ENCODE results near the gene CADM4. TPM values are rescaled to one million over a fixed set of nuclear protein-coding genes. Genes with fewer than 3 reads are reported as not detected.

CADM4 gene
- total RNA-seq, 1 donor from 2014 or later = 8.8 TPM

- no peaks in the 10 kb centered on the region for H3K36me3 Mint-ChIP-seq (ENCODE audit: unreplicated experiment)
- no peak overlapping the region for H3K27ac Mint-ChIP-seq (ENCODE audit: unreplicated experiment)
- no peaks in the 10 kb centered on the region for H3K4me1 Mint-ChIP-seq (ENCODE audit: unreplicated experiment)
- no peak for DNase-seq (ENCODE audit: extremely low spot score, unreplicated experiment)
- no peaks in the 10 kb centered on the region for H3K9me3 Mint-ChIP-seq (ENCODE audit: unreplicated experiment)
- no peak for TF ChIP-seq CTCF (IDR thresholded peaks at IDR 0.05)
- H3K27me3 Mint-ChIP-seq (ENCODE audit: unreplicated experiment) = peaks cover under 1% of the 10 kb centered on the region
- no peak overlapping the region for H3K4me3 Mint-ChIP-seq (ENCODE audit: unreplicated experiment)
These were observed 12.8 kb downstream of the CADM4 start for GRCh38 chr19:43626838-43627237.

- TF ChIP-seq CTCF (IDR thresholded peaks at IDR 0.05) = no peak
- no peaks in the 10 kb centered on the region for H3K9me3 Mint-ChIP-seq (ENCODE audit: unreplicated experiment)
- DNase-seq (ENCODE audit: extremely low spot score, unreplicated experiment) = no peak
- no peaks in the 10 kb centered on the region for H3K36me3 Mint-ChIP-seq (ENCODE audit: unreplicated experiment)
- no peaks in the 10 kb centered on the region for H3K4me1 Mint-ChIP-seq (ENCODE audit: unreplicated experiment)
- H3K27ac Mint-ChIP-seq (ENCODE audit: unreplicated experiment) = no peak overlapping the region
- no peak overlapping the region for H3K4me3 Mint-ChIP-seq (ENCODE audit: unreplicated experiment)
- no peaks in the 10 kb centered on the region for H3K27me3 Mint-ChIP-seq (ENCODE audit: unreplicated experiment)
These were observed 13.6 kb downstream of the CADM4 start for GRCh38 chr19:43625918-43626579.

GRCh38 chr19:43624933-43625332, 14.7 kb downstream of the CADM4 start:
- Mint-ChIP-seq H3K27me3 (ENCODE audit: unreplicated experiment) (no peaks in the 10 kb centered on the region), H3K4me3 (ENCODE audit: unreplicated experiment) (no peak overlapping the region), H3K36me3 (ENCODE audit: unreplicated experiment) (no peaks in the 10 kb centered on the region), H3K4me1 (ENCODE audit: unreplicated experiment) (peaks cover 8% of the 10 kb centered on the region), H3K27ac (ENCODE audit: unreplicated experiment) (no peak overlapping the region), H3K9me3 (ENCODE audit: unreplicated experiment) (no peaks in the 10 kb centered on the region)
- TF ChIP-seq CTCF (IDR thresholded peaks at IDR 0.05) = no peak
- DNase-seq (ENCODE audit: extremely low spot score, unreplicated experiment) = no peak

DNA sequence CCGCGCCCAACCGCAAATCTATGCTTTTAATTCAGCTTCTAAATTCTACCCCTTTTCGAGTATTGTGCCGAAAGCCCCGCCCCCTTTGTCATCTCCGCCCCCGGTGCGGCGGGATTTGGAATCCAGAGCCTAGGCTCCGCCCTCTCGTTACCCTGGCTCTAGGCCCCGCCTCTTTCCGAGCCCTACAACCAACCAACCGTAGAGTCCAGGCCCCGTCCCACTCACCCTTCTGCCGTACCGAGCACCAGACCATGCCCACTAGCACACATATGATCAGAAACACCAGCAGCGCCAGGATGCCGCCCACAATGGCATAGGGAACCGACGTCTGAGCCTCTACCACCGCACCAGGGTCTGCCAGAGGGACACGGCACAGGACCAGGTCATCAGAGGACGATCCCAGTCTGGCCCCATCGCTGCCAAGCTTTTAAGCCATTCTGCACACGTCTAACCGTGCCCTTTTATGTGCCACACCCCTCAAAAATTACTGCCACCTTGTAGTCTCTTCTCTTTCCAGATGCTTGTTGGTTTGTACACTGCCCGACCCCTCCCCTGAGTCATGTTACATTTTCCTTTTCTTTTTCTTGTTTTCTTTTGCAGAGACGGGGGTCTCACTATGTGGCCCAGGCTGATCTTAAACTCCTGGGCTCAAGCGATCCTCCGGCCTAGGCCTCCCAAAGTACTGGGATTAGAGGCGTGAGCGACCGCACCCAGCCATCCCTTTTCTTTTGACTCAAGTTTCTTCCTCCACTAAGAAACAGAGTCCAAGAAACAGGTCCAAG, 15.6 kb downstream of the CADM4 start:
- no peaks in the 10 kb centered on the region for H3K36me3 Mint-ChIP-seq (ENCODE audit: unreplicated experiment)
- H3K27ac Mint-ChIP-seq (ENCODE audit: unreplicated experiment) = no peak overlapping the region
- no peaks in the 10 kb centered on the region for H3K9me3 Mint-ChIP-seq (ENCODE audit: unreplicated experiment)
- H3K27me3 Mint-ChIP-seq (ENCODE audit: unreplicated experiment) = no peaks in the 10 kb centered on the region
- no peak overlapping the region for H3K4me3 Mint-ChIP-seq (ENCODE audit: unreplicated experiment)
- peaks cover 10% of the 10 kb centered on the region for H3K4me1 Mint-ChIP-seq (ENCODE audit: unreplicated experiment)
- no peak for TF ChIP-seq CTCF (IDR thresholded peaks at IDR 0.05)
- DNase-seq (ENCODE audit: extremely low spot score, unreplicated experiment) = no peak

DNA sequence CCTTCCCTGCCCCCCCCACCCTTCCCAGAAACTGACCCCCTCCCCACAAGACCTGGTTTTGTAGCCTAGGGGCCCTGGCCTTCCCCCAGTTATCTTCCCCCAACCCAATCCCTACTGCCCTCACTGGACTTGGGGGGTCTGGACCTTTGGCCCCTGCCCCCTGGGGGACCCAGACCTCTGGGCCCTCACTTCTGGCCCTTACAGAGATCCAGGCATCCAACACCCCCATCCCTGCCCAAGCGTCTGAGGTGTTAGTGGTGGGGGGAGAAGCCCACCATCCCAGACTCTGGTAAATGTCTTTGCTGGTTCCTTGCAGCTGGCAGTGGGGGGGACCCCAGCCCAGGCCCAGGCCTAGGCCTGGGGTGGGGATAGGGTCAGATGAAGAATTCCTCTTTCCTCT, 16.7 kb downstream of the CADM4 start:
- Mint-ChIP-seq H3K4me1 (ENCODE audit: unreplicated experiment) (peaks cover 14% of the 10 kb centered on the region), H3K9me3 (ENCODE audit: unreplicated experiment) (no peaks in the 10 kb centered on the region), H3K4me3 (ENCODE audit: unreplicated experiment) (no peak overlapping the region), H3K36me3 (ENCODE audit: unreplicated experiment) (no peaks in the 10 kb centered on the region), H3K27me3 (ENCODE audit: unreplicated experiment) (no peaks in the 10 kb centered on the region), H3K27ac (ENCODE audit: unreplicated experiment) (no peak overlapping the region)
- TF ChIP-seq CTCF (IDR thresholded peaks at IDR 0.05) = no peak
- no peak for DNase-seq (ENCODE audit: extremely low spot score, unreplicated experiment)
